Uterus (tissue), 4 donors: ENCODE results near the gene WDR86. TPM values are rescaled to one million over a fixed set of nuclear protein-coding genes. Genes with fewer than 3 reads are reported as not detected.
A peak's percentile ranks its signal among the peaks of the same experiment; 100 is the strongest.

ENCODE experiments used
- DNase-seq, 2 donors: peaks; one replicate each; pipeline ENCODE4 v3.0.0-alpha.2; 2019 to 2020
- H3K27ac ChIP-seq, 2 donors: fragments of 200-600 bp; sonication (generic); 1 replicate in 1 of 2; 2 replicates in 1 of 2; pipeline ENCODE4 v1.5.1; 2016 to 2018
- H3K27me3 ChIP-seq, 2 donors: fragments of 200-600 bp; sonication (generic); one replicate each; pipeline ENCODE4 v1.5.1; 2018 to 2019; ENCODE audit warnings: control low read depth in 1 of 2
- H3K36me3 ChIP-seq, 2 donors: fragments of 200-600 bp; sonication (generic); one replicate each; pipeline ENCODE4 v1.5.1; 2019; ENCODE audit warnings: control low read depth in 1 of 2
- H3K4me1 ChIP-seq, 2 donors: fragments of 200-600 bp; sonication (generic); one replicate each; pipeline ENCODE4 v1.5.1; 2018 to 2019; ENCODE audit warnings: control low read depth in 1 of 2
- H3K4me3 ChIP-seq, 2 donors: fragments of 200-600 bp; sonication (generic); 1 replicate in 1 of 2; 2 replicates in 1 of 2; pipeline ENCODE4 v1.5.1; 2018 to 2019; ENCODE audit warnings: mild to moderate bottlenecking in 1 of 2
- H3K9me3 ChIP-seq, 2 donors: fragments of 200-600 bp; sonication (generic); one replicate each; pipeline ENCODE4 v1.5.1; 2019; ENCODE audit warnings: control low read depth in 1 of 2
- POLR2A ChIP-seq, 2 donors: fragments of 450-650 bp; IDR thresholded peaks; one replicate each; pipeline ENCODE4 v1.6.1; 2016; ENCODE audit warnings: antibody characterized with exemption in 2 of 2, mild to moderate bottlenecking in 1 of 2, moderate library complexity in 1 of 2
- intact Hi-C: fragments of 100-400 bp; cut with DNase I; formaldehyde crosslinking; loops from one replicate; pipeline ENCODE4 v1.15.1; 2023; ENCODE audit warnings: low total_unique reads
- total RNA-seq, 4 donors: library from RNA; depleted of rRNA in 3 of 4; stranded (reverse); fragments of >200 nt in 3 of 4; gene quantifications; one replicate each; pipeline versions ENCODE4 v1.1.0 to v1.2.4, GENCODE V29; 2014 to 2023
- TF ChIP-seq, protein P1 (sequence below), 4 experiments: fragments of 200-600 bp in 2 of 4; fragments of 450-650 bp in 2 of 4; sonication (generic) in 2 of 4; IDR thresholded peaks; one replicate each; pipeline ENCODE4 v1.5.1; 2016 to 2019; ENCODE audit warnings: antibody characterized with exemption in 4 of 4, mild to moderate bottlenecking in 2 of 4, moderate library complexity in 1 of 4
- donor health status: DM: yes; HTN: yes; CAD: no.

WDR86 gene
- total RNA-seq, 4 donors from 2014 or later: 3.2 to 100 (median 53.4) TPM

GRCh38 chr7:151347200-151347599 lies 62.6 kb downstream of the WDR86 start:
- no peak for DNase-seq
- H3K36me3 ChIP-seq: no peaks in the 10 kb centered on the region
- TF ChIP-seq, protein P1, sequence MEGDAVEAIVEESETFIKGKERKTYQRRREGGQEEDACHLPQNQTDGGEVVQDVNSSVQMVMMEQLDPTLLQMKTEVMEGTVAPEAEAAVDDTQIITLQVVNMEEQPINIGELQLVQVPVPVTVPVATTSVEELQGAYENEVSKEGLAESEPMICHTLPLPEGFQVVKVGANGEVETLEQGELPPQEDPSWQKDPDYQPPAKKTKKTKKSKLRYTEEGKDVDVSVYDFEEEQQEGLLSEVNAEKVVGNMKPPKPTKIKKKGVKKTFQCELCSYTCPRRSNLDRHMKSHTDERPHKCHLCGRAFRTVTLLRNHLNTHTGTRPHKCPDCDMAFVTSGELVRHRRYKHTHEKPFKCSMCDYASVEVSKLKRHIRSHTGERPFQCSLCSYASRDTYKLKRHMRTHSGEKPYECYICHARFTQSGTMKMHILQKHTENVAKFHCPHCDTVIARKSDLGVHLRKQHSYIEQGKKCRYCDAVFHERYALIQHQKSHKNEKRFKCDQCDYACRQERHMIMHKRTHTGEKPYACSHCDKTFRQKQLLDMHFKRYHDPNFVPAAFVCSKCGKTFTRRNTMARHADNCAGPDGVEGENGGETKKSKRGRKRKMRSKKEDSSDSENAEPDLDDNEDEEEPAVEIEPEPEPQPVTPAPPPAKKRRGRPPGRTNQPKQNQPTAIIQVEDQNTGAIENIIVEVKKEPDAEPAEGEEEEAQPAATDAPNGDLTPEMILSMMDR (IDR thresholded peaks at IDR 0.05): no peak

DNA sequence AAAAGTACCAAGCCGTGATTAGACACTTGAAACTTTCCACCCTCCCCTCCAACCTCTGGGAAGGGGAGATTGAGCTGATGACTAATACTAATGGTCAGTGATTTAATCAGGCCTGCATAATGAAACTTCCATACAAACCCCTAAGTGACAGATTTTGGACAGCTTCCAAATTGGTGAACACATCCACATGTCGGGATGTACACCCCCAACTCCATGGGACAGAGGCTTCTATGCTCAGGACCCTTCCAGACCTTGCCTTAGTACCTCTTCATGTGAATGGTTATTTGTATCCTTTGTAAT lies 63.4 kb downstream of the WDR86 start:
- intact Hi-C loops: no loop called here
- no peak for DNase-seq
- no peak overlapping the region for H3K27ac ChIP-seq
- H3K4me3 ChIP-seq: no peak overlapping the region
- TF ChIP-seq POLR2A (IDR thresholded peaks at IDR 0.05): no peak
- TF ChIP-seq, protein P1 (IDR thresholded peaks at IDR 0.05): no peak
- peaks cover 7 to 9% of the 10 kb centered on the region in 2 donors for H3K4me1 ChIP-seq
- H3K36me3 ChIP-seq: no peaks in the 10 kb centered on the region
- no peaks in the 10 kb centered on the region for H3K27me3 ChIP-seq
- H3K9me3 ChIP-seq: no peaks in the 10 kb centered on the region

More at GRCh38 chr7:151347200-151347599, 62.6 kb downstream of the WDR86 start:
- Histone ChIP-seq H3K4me3 (no peak overlapping the region), H3K4me1 (peaks cover 7 to 9% of the 10 kb centered on the region in 2 donors), H3K9me3 (no peaks in the 10 kb centered on the region), H3K27me3 (no peaks in the 10 kb centered on the region), H3K27ac (no peak overlapping the region)
- intact Hi-C loops: no loop called here

DNA sequence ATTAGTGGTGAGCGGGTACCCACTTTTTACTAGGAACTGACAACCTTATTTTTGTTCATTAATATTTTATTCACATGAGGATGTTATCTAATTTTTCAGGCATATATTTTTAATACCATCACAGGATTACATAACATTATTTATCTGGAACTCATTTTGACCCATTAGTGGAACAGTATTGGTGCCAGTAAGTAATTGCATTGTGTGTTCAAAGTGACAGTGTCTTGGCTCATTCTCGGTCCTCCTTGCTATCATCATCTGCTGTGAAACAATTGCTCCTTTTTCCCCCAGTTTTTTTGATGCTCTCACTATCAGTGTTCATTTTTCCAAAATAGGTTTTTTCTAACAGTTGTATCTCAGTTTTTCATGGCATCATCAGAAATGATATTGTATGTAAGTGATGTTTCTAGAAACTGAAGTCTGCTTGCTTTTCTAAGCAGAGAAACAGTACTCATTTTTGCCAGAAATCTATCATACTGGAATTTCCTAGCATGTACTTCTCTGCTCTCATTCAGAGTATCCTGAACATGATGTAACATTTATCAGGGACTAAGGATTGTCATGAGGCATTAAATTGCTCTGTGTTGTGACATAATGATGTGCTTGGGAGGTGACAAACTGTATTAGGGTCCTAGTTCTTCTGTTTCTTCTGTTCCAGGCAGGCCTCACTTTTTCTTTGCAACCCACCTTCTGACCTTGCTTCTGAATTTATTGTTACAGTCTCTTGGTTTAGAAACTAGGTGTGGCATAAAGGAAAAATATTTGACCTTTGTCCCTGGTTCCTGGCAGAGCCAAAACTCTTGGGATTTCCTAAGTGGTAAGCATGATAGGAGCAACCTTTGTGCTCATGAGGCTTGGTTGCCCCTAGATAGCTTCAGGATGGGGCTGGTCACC lies 64.0 kb downstream of the WDR86 start:
- intact Hi-C loops: no loop called here
- Histone ChIP-seq H3K27ac (no peak overlapping the region), H3K4me1 (peaks cover 7 to 9% of the 10 kb centered on the region in 2 donors), H3K9me3 (no peaks in the 10 kb centered on the region), H3K36me3 (no peaks in the 10 kb centered on the region), H3K27me3 (no peaks in the 10 kb centered on the region), H3K4me3 (no peak overlapping the region)
- no peak for TF ChIP-seq POLR2A (IDR thresholded peaks at IDR 0.05)
- TF ChIP-seq, protein P1 (IDR thresholded peaks at IDR 0.05): no peak
- DNase-seq: no peak

DNA sequence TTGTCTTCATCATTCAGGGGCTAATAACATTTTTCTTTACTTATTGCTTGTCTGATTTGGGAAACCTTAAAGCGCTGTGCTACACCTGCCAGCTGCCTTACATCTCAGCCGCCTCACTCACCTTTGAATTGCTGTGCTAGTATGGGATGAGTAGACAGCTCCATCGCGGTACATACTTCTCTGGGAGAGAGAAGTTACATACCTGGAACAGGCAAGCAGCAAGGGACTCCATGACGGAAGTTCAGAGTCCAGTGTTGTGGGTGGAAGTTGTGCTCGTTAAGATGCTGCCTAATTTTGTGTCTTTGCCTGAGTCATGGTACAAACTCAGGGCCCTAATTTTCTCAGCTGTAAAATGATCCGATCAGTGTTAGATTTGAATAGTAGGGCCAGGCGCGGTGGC lies 66.3 kb downstream of the WDR86 start:
- Histone ChIP-seq H3K4me3 (no peak overlapping the region), H3K27ac (no peak overlapping the region), H3K36me3 (no peaks in the 10 kb centered on the region), H3K4me1 (peaks cover 7 to 9% of the 10 kb centered on the region in 2 donors), H3K9me3 (no peaks in the 10 kb centered on the region), H3K27me3 (no peaks in the 10 kb centered on the region)
- intact Hi-C loops: no loop called here
- TF ChIP-seq, protein P1 (IDR thresholded peaks at IDR 0.05): no peak
- TF ChIP-seq POLR2A (IDR thresholded peaks at IDR 0.05): no peak
- DNase-seq: no peak

DNA sequence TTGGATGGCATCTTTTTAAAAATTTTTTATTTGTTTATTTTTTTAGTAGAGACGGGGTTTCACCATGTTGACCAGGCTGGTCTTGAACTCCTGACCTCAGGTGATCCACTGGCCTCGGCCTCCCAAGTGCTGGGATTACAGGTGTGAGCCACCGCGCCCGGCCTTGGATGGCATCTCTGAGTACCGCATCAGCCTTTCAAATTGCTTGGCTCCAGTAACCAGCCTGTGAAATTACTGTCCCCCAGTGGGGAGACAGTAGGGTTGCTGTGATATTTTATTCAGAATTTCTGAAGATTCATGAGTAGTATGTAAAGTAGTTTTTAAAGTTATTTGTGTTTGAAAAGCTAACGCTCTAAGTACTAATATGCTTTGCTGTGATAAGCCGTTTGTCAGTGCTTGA lies 67.0 kb downstream of the WDR86 start:
- no peak for TF ChIP-seq POLR2A (IDR thresholded peaks at IDR 0.05)
- TF ChIP-seq, protein P1 (IDR thresholded peaks at IDR 0.05): no peak

More for the DNA sequence above, 67.0 kb downstream of the WDR86 start:
- Histone ChIP-seq H3K4me3 (peak overlapping the region; percentile 54 to 94), H3K27ac (no peak overlapping the region), H3K4me1 (peaks cover 7 to 9% of the 10 kb centered on the region in 2 donors), H3K27me3 (no peaks in the 10 kb centered on the region), H3K9me3 (no peaks in the 10 kb centered on the region), H3K36me3 (no peaks in the 10 kb centered on the region)
- intact Hi-C loops: no loop called here
- no peak for DNase-seq
